Endothelial cell of umbilical vein (primary cell): ENCODE results near the gene PTPRF. TPM values are rescaled to one million over a fixed set of nuclear protein-coding genes. Genes with fewer than 3 reads are reported as not detected.

Experiments used
- BruUV-seq: library from RNA; stranded (reverse); fragments of 400-500 nt; replicated peaks from 2 replicates; lab custom pipeline; 2021; lab: Mats Ljungman, UMichigan
- CTCF ChIA-PET: fragments of 300-600, 350-600 bp; sonication (Branson Sonifier 250); formaldehyde crosslinking; loops from one replicate; lab custom pipeline; 2021; ENCODE audit warnings: antibody characterized with exemption, inconsistent platforms; lab: Charles Lee
- POLR2A ChIA-PET: fragments of 300-600, 350-600 bp; sonication (Branson Sonifier 250); formaldehyde crosslinking; loops from one replicate; lab custom pipeline; 2021; ENCODE audit warnings: antibody characterized with exemption, inconsistent platforms; lab: Charles Lee
- DNase-seq: peaks from one replicate; pipeline ENCODE4 v3.0.0-alpha.2; 2011; ENCODE audit warnings: low read depth, low spot score
- FAIRE-seq: peaks from 2 replicates; lab custom pipeline; 2011; peaks lifted over from hg19 to GRCh38; lab: Jason Lieb, UNC
- H2AFZ ChIP-seq: 2 replicates; pipeline ENCODE4 v1.6.0; 2012; ENCODE audit warnings: low read depth, low read length, control low read depth, inconsistent platforms
- H3K27ac ChIP-seq: 2 replicates; pipeline ENCODE4 v1.5.1; 2011; ENCODE audit warnings: low read depth, mild to moderate bottlenecking, control low read depth, low read length, moderate library complexity; ENCODE audit not compliant: insufficient read depth
- H3K27me3 ChIP-seq, 2 experiments: 2 replicates each; pipeline versions ENCODE4 v1.6.0 to v1.6.1; 2011; ENCODE audit warnings: low read length in 2 of 2, mixed read lengths in 1 of 2; ENCODE audit not compliant: control insufficient read depth in 2 of 2, insufficient read depth in 2 of 2
- H3K36me3 ChIP-seq, 2 experiments: 2 replicates in 1 of 2; 3 replicates in 1 of 2; pipeline ENCODE4 v1.5.1; 2011; ENCODE audit warnings: low read length in 2 of 2, mild to moderate bottlenecking in 1 of 2, moderate library complexity in 1 of 2; ENCODE audit not compliant: control insufficient read depth in 2 of 2, insufficient read depth in 2 of 2; ENCODE audit errors: extremely low read depth in 1 of 2
- H3K4me1 ChIP-seq: 3 replicates; pipeline ENCODE4 v1.5.1; 2011; ENCODE audit warnings: mild to moderate bottlenecking, low read length; ENCODE audit not compliant: control insufficient read depth, insufficient read depth; ENCODE audit errors: extremely low read depth
- H3K4me2 ChIP-seq: 2 replicates; pipeline ENCODE4 v1.6.1; 2011; ENCODE audit warnings: low read length, control low read depth, mixed read lengths; ENCODE audit not compliant: insufficient read depth
- H3K4me3 ChIP-seq, 3 experiments: fragments of 200-600 bp in 1 of 3; sonication (generic), shearing (Covaris generic) in 1 of 3; replicated peaks in 1 of 3; 2 replicates each; pipeline ENCODE4 v1.5.1; 2011 to 2016; ENCODE audit warnings: control low read depth in 3 of 3, low read length in 3 of 3, mild to moderate bottlenecking in 2 of 3, inconsistent platforms in 1 of 3, low read depth in 1 of 3, moderate library complexity in 1 of 3; ENCODE audit not compliant: insufficient read depth in 1 of 3
- H3K79me2 ChIP-seq: 2 replicates; pipeline ENCODE4 v1.6.0; 2012; ENCODE audit warnings: low read length, inconsistent platforms; ENCODE audit not compliant: control insufficient read depth, insufficient read depth
- H3K9ac ChIP-seq: replicated peaks from 2 replicates; pipeline ENCODE3; 2011; ENCODE audit warnings: low read length, control low read depth; ENCODE audit not compliant: insufficient read depth; ENCODE audit errors: extremely low read depth
- H3K9me1 ChIP-seq: replicated peaks from 3 replicates; pipeline ENCODE4 v1.6.0; 2011; ENCODE audit warnings: mild to moderate bottlenecking, low read length; ENCODE audit not compliant: control insufficient read depth, insufficient read depth; ENCODE audit errors: extremely low read depth
- H3K9me3 ChIP-seq: replicated peaks from 2 replicates; pipeline ENCODE4 v1.5.1; 2012; ENCODE audit warnings: low read length, inconsistent platforms; ENCODE audit not compliant: control insufficient read depth, insufficient read depth
- H4K20me1 ChIP-seq: replicated peaks from 2 replicates; pipeline ENCODE3; 2011; ENCODE audit warnings: mild to moderate bottlenecking, low read length; ENCODE audit not compliant: control insufficient read depth, insufficient read depth; ENCODE audit errors: extremely low read depth
- EZH2 ChIP-seq: IDR thresholded peaks from 2 replicates; pipeline ENCODE4 v1.6.1; 2012; ENCODE audit warnings: borderline replicate concordance, low read depth, mild to moderate bottlenecking, moderate library complexity, low read length, inconsistent platforms; ENCODE audit not compliant: severe bottlenecking
- FOS ChIP-seq: IDR thresholded peaks from 2 replicates; pipeline ENCODE4 v1.6.1; 2011; ENCODE audit warnings: mild to moderate bottlenecking, low read length, moderate library complexity, borderline replicate concordance; ENCODE audit not compliant: insufficient read depth
- GATA2 ChIP-seq: IDR thresholded peaks from 2 replicates; pipeline ENCODE4 v1.7.0; 2011; ENCODE audit warnings: low read depth, mild to moderate bottlenecking, moderate library complexity, mixed read lengths, low read length; ENCODE audit not compliant: insufficient read length, insufficient read depth
- JUN ChIP-seq: IDR thresholded peaks from 2 replicates; pipeline ENCODE4 v1.6.1; 2011; ENCODE audit warnings: borderline replicate concordance, low read depth; ENCODE audit not compliant: insufficient read length, insufficient read depth
- MYC ChIP-seq: IDR thresholded peaks from one replicate; pipeline ENCODE4 v1.6.1; 2011; ENCODE audit warnings: mild to moderate bottlenecking, low read depth, low read length
- POLR2A ChIP-seq: IDR thresholded peaks from 2 replicates; pipeline ENCODE4 v1.6.1; 2012; ENCODE audit warnings: low read depth, mild to moderate bottlenecking, control low read depth, low read length
- POLR2AphosphoS5 ChIP-seq: IDR thresholded peaks from 2 replicates; pipeline ENCODE4 v1.6.1; 2012; ENCODE audit warnings: low read depth, mild to moderate bottlenecking, control low read depth, low read length, moderate library complexity; ENCODE audit not compliant: insufficient read depth
- dilution Hi-C: fragments of 300-500 bp; cut with MboI; formaldehyde crosslinking; loops from one replicate; pipeline ENCODE4 v1.15.0; 2019; ENCODE audit warnings: low sequenced_read_pairs; ENCODE audit not compliant: extremely low pct_ligation_motif_present
- intact Hi-C: fragments of 100-400 bp; cut with micrococcal nuclease; formaldehyde crosslinking; loops from one replicate; pipeline ENCODE4 v1.10.0; 2022
- polyA plus RNA-seq, 4 experiments: library from polyadenylated mRNA; depleted of rRNA in 3 of 4; stranded (reverse) in 3 of 4; unstranded in 1 of 4; fragments of >200 nt; gene quantifications; 2 replicates each; pipeline versions ENCODE4 v1.2.1 to v1.2.3, GENCODE V29; 2011 to 2012; ENCODE audit warnings: missing spikeins in 1 of 4
- total RNA-seq: library from RNA; stranded (reverse); gene quantifications from 2 replicates; pipeline ENCODE4 v1.2.3, GENCODE V29; 2021
- TF ChIP-seq, protein P1 (sequence below): IDR thresholded peaks from 2 replicates; pipeline ENCODE4 v1.6.1; 2011; ENCODE audit not compliant: insufficient read depth, insufficient read length
- TF ChIP-seq, protein P2 (sequence below), 2 donors: IDR thresholded peaks; 1 replicate in 1 of 2; 2 replicates in 1 of 2; pipeline ENCODE4 v1.5.1; 2011; ENCODE audit warnings: low read length in 2 of 2, mild to moderate bottlenecking in 2 of 2, moderate library complexity in 2 of 2, control low read depth in 1 of 2, inconsistent platforms in 1 of 2, low read depth in 1 of 2; ENCODE audit not compliant: insufficient read depth in 1 of 2; ENCODE audit errors: extremely low read depth in 1 of 2

Gene PTPRF
- total and polyA plus RNA-seq, 2 donors (not counting 3 experiments of a cell fraction or from before 2014, with no cell fraction given) = 217 to 338 TPM

DNA sequence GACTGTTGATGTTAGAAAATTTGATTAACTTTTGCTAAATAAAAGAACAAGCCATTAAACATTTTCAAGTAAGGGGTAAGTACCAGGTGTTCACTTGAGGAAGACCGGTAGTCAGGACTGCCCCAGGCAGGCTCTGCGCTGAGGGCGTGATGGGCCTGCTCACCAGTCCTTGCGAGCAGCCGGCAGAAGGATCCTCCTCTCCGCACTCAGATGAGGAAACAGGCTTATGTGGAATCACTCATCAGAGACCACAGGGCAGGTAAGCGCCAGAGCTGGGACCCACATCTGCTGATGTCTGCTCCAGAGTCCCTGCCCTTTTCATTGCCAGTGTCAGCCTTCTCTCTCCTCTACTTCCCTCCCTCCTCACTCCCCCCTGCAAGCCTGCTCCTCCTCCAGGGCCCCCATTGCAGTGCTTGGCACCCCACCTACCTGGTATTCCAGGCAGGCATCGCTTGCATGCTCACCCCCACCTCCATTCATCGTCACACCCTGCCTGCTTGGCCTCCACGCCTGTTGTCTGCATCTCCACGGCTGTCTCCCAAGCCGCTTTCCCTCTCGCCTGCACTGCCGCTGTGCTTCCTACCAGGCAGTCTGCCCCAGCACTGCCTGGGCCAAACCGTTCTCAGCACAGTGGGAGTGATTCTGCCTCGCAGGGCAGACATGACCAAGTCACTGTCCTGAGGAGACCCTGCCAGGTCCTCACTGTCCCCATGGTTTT lies 94.5 kb downstream of the PTPRF start:
- no TSS peak for BruUV-seq
- no peaks in the 10 kb centered on the region for H3K79me2 ChIP-seq
- peaks cover 15 to 32% of the 10 kb centered on the region in 2 experiments for H3K36me3 ChIP-seq
- no peaks in the 10 kb centered on the region for H3K9me3 ChIP-seq
- H3K27me3 ChIP-seq = no peaks in the 10 kb centered on the region
- no peak for FAIRE-seq
- intact Hi-C loops = no loop called here
- H3K9me1 ChIP-seq = no peaks in the 10 kb centered on the region
- H3K4me2 ChIP-seq = no peak overlapping the region
- TF ChIP-seq EZH2 (no peak), FOS (no peak), MYC (no peak), JUN (no peak), POLR2A (no peak), POLR2AphosphoS5 (no peak), GATA2 (no peak)
- TF ChIP-seq, protein P1, sequence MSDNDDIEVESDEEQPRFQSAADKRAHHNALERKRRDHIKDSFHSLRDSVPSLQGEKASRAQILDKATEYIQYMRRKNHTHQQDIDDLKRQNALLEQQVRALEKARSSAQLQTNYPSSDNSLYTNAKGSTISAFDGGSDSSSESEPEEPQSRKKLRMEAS = no peak
- TF ChIP-seq, protein P2, sequence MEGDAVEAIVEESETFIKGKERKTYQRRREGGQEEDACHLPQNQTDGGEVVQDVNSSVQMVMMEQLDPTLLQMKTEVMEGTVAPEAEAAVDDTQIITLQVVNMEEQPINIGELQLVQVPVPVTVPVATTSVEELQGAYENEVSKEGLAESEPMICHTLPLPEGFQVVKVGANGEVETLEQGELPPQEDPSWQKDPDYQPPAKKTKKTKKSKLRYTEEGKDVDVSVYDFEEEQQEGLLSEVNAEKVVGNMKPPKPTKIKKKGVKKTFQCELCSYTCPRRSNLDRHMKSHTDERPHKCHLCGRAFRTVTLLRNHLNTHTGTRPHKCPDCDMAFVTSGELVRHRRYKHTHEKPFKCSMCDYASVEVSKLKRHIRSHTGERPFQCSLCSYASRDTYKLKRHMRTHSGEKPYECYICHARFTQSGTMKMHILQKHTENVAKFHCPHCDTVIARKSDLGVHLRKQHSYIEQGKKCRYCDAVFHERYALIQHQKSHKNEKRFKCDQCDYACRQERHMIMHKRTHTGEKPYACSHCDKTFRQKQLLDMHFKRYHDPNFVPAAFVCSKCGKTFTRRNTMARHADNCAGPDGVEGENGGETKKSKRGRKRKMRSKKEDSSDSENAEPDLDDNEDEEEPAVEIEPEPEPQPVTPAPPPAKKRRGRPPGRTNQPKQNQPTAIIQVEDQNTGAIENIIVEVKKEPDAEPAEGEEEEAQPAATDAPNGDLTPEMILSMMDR (IDR thresholded peaks at IDR 0.05; ENCODE audit: extremely low read depth in 1 of 2, insufficient read depth in 1 of 2, low read depth in 1 of 2, low read length in 2 of 2) = no peak
- H3K4me3 ChIP-seq = no peak overlapping the region
- CTCF ChIA-PET = no interaction called here
- no peak overlapping the region for H2AFZ ChIP-seq
- H3K9ac ChIP-seq = no peak overlapping the region
- DNase-seq = no peak
- H3K27ac ChIP-seq = no peak overlapping the region
- no peaks in the 10 kb centered on the region for H4K20me1 ChIP-seq
- POLR2A ChIA-PET = no interaction called here
- H3K4me1 ChIP-seq = no peaks in the 10 kb centered on the region
- dilution Hi-C loops = no loop called here
